GM23338 (cell line): ENCODE measurements around the gene OR8D1.

ENCODE experiments used
- CREB1 ChIP-seq: fragments of 250-450 bp; sonication (Bioruptor Pico); IDR thresholded peaks from 2 replicates; pipeline ENCODE4 v1.5.0; 2020; ENCODE audit warnings: low read depth, mild to moderate bottlenecking, moderate library complexity
- CTCF ChIP-seq, 2 experiments: fragments of 200-600 bp in 1 of 2; sonication (generic) in 1 of 2; conservative IDR thresholded peaks; 2 replicates each; pipeline versions ENCODE4 v1.5.1 to v1.6.1; 2016 to 2017; ENCODE audit warnings: antibody characterized with exemption in 2 of 2, low read depth in 2 of 2, mild to moderate bottlenecking in 2 of 2, moderate library complexity in 1 of 2
- EZH2 ChIP-seq: fragments of 200-600 bp; sonication (generic); IDR thresholded peaks from one replicate; pipeline ENCODE4 v1.8.0; 2017; ENCODE audit warnings: antibody characterized with exemption, mild to moderate bottlenecking, low read depth; ENCODE audit not compliant: unreplicated experiment
- EZH2phosphoT487 ChIP-seq: fragments of 200-600 bp; sonication (generic); IDR thresholded peaks from one replicate; pipeline ENCODE4 v1.8.1; 2018; ENCODE audit warnings: antibody characterized with exemption; ENCODE audit not compliant: unreplicated experiment
- NANOG ChIP-seq: IDR thresholded peaks from 2 replicates; pipeline ENCODE4 v1.6.1; 2016; ENCODE audit warnings: antibody characterized with exemption, borderline replicate concordance
- POLR2AphosphoS5 ChIP-seq: IDR thresholded peaks from 2 replicates; pipeline ENCODE4 v1.6.1; 2016; ENCODE audit warnings: antibody characterized with exemption, low read depth
- TF ChIP-seq, protein P1 (sequence below): IDR thresholded peaks from one replicate; pipeline ENCODE4 v1.6.1; 2018; ENCODE audit warnings: antibody characterized with exemption; ENCODE audit not compliant: unreplicated experiment

DNA sequence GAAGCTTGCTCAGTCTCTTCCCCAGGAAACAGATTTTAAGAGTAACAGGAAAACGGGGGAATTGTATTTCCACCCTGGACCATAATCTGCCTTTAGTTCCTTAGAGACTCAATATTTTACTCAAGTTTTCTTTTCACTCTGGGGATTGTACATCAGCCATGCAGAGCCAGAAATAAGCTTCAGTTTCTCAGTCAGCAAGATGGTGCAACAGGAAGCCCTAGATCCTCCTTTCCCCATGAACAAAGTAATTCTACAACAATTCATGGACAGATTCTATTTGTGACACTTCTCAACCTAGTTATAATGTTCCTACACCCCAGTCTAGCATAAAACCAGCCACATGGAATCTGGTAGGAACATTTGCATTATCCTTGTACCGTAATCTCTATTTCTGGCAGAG lies 45.8 kb upstream of the OR8D1 start:
- TF ChIP-seq CTCF (conservative IDR thresholded peaks at IDR 0.05; ENCODE audit: low read depth in 2 of 2) (no peak), EZH2 (no peak), POLR2AphosphoS5 (no peak), NANOG (no peak), EZH2phosphoT487 (no peak), CREB1 (CRISPR knock-in tag) (no peak)
- TF ChIP-seq, protein P1, sequence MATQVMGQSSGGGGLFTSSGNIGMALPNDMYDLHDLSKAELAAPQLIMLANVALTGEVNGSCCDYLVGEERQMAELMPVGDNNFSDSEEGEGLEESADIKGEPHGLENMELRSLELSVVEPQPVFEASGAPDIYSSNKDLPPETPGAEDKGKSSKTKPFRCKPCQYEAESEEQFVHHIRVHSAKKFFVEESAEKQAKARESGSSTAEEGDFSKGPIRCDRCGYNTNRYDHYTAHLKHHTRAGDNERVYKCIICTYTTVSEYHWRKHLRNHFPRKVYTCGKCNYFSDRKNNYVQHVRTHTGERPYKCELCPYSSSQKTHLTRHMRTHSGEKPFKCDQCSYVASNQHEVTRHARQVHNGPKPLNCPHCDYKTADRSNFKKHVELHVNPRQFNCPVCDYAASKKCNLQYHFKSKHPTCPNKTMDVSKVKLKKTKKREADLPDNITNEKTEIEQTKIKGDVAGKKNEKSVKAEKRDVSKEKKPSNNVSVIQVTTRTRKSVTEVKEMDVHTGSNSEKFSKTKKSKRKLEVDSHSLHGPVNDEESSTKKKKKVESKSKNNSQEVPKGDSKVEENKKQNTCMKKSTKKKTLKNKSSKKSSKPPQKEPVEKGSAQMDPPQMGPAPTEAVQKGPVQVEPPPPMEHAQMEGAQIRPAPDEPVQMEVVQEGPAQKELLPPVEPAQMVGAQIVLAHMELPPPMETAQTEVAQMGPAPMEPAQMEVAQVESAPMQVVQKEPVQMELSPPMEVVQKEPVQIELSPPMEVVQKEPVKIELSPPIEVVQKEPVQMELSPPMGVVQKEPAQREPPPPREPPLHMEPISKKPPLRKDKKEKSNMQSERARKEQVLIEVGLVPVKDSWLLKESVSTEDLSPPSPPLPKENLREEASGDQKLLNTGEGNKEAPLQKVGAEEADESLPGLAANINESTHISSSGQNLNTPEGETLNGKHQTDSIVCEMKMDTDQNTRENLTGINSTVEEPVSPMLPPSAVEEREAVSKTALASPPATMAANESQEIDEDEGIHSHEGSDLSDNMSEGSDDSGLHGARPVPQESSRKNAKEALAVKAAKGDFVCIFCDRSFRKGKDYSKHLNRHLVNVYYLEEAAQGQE = no peak
